HepG2 (cell line): Measurements from ENCODE around the gene C1orf74. TPM values are rescaled to one million over a fixed set of nuclear protein-coding genes. Genes with fewer than 3 reads are reported as not detected.

Source experiments
- AKNA ChIP-seq: sonication (generic); formaldehyde crosslinking; IDR thresholded peaks from 2 replicates; pipeline ENCODE4 v1.4.0; 2020; ENCODE audit warnings: missing genetic modification reagents, borderline replicate concordance
- ATF5 ChIP-seq: sonication (generic); formaldehyde crosslinking; IDR thresholded peaks from 2 replicates; pipeline ENCODE4 v1.4.0; 2020; ENCODE audit warnings: mild to moderate bottlenecking, low read depth, missing genetic modification reagents
- DBP ChIP-seq: sonication (generic); formaldehyde crosslinking; IDR thresholded peaks from 2 replicates; pipeline ENCODE4 v1.4.0; 2020; ENCODE audit warnings: missing genetic modification reagents; ENCODE audit errors: not compliant biosample characterization
- HDAC6 ChIP-seq: fragments of 200-600 bp; sonication (generic); IDR thresholded peaks from 2 replicates; pipeline ENCODE4 v1.7.0; 2017; ENCODE audit warnings: mild to moderate bottlenecking, antibody characterized with exemption, low read length, low read depth
- PLRG1 ChIP-seq: fragments of 450-650 bp; conservative IDR thresholded peaks from 2 replicates; pipeline ENCODE4 v1.6.1; 2016
- PRDM4 ChIP-seq: sonication (generic); formaldehyde crosslinking; IDR thresholded peaks from 2 replicates; pipeline ENCODE4 v1.9.0; 2021; ENCODE audit warnings: missing genetic modification reagents, borderline replicate concordance
- STAG1 ChIP-seq: sonication (generic); formaldehyde crosslinking; IDR thresholded peaks from 2 replicates; pipeline ENCODE4 v1.4.0; 2020; ENCODE audit warnings: missing genetic modification reagents
- ZBTB43 ChIP-seq: sonication (generic); formaldehyde crosslinking; conservative IDR thresholded peaks from 2 replicates; pipeline ENCODE4 v1.4.0; 2020; ENCODE audit warnings: missing genetic modification reagents
- ZKSCAN5 ChIP-seq: sonication (generic); formaldehyde crosslinking; IDR thresholded peaks from 2 replicates; pipeline ENCODE4 v1.5.1; 2020; ENCODE audit warnings: mild to moderate bottlenecking, missing genetic modification reagents
- ZNF597 ChIP-seq: sonication (generic); formaldehyde crosslinking; IDR thresholded peaks from 2 replicates; pipeline ENCODE4 v1.5.0; 2020; ENCODE audit warnings: missing genetic modification reagents
- polyA plus RNA-seq, 8 experiments: library from polyadenylated mRNA; depleted of rRNA in 3 of 8; stranded (reverse) in 7 of 8; unstranded in 1 of 8; fragments of >200 nt; fragmentation: Illumina TruSeq in 4 of 8; extraction: Trizol in 4 of 8; gene quantifications; 2 replicates each; pipeline versions ENCODE4 v1.2.1 to v1.2.3, GENCODE V29; 2011 to 2016; ENCODE audit warnings: low read depth in 4 of 8, missing spikeins in 1 of 8, mixed read lengths in 1 of 8; ENCODE audit not compliant: insufficient read depth in 1 of 8
- total RNA-seq, 5 experiments: library from RNA; depleted of rRNA; stranded (reverse); fragments of >200 nt; fragmentation: Illumina TruSeq; extraction: Trizol; gene quantifications; 2 replicates each; pipeline ENCODE4 v1.2.3, GENCODE V29; 2016; ENCODE audit warnings: low read depth in 1 of 5

C1orf74 gene
- total and polyA plus RNA-seq, 2 of the 13 experiments (the other 11 are each of a cell fraction or from before 2014, with no cell fraction given) = 0.33 to 0.71 TPM

- TF ChIP-seq AKNA (CRISPR knock-in tag) (no peak), ZNF597 (CRISPR knock-in tag) (no peak), HDAC6 (no peak), ZBTB43 (CRISPR knock-in tag) (no peak), ATF5 (CRISPR knock-in tag) (no peak), STAG1 (CRISPR knock-in tag) (no peak), DBP (no peak), PLRG1 (no peak), PRDM4 (CRISPR knock-in tag) (no peak), ZKSCAN5 (CRISPR knock-in tag) (no peak)
Observed at GRCh38 chr1:209827384-209828262, 43.3 kb upstream of the C1orf74 start, which contains the start of gene UTP25 (continued).
